Mesenchymal stem cell (in vitro differentiated cells and primary cell): ENCODE results near the gene RPS16.
A peak's percentile ranks its signal among the peaks of the same experiment; 100 is the strongest.

ENCODE experiments used
- DNase-seq: peaks from one replicate; pipeline ENCODE4 v3.0.0-alpha.2; 2013
- H2AFZ ChIP-seq: one replicate; pipeline ENCODE4 v1.6.1; 2013; ENCODE audit warnings: low read depth, mild to moderate bottlenecking, control low read depth, inconsistent platforms, low read length, moderate library complexity
- H2AK5ac ChIP-seq: 2 replicates; pipeline ENCODE4 v1.6.1; 2013; ENCODE audit warnings: low read length, moderate library complexity, mild to moderate bottlenecking, inconsistent platforms; ENCODE audit not compliant: severe bottlenecking
- H2BK120ac ChIP-seq: one replicate; pipeline ENCODE4 v1.6.1; 2013; ENCODE audit warnings: low read depth, mild to moderate bottlenecking, inconsistent platforms, low read length, moderate library complexity
- H2BK12ac ChIP-seq, 2 experiments: one replicate each; pipeline ENCODE4 v1.6.1; 2013; ENCODE audit warnings: inconsistent platforms in 2 of 2, low read length in 2 of 2, mild to moderate bottlenecking in 2 of 2, moderate library complexity in 2 of 2, control low read depth in 1 of 2
- H2BK15ac ChIP-seq: one replicate; pipeline ENCODE4 v1.6.1; 2013; ENCODE audit warnings: mild to moderate bottlenecking, low read depth, inconsistent platforms; ENCODE audit not compliant: poor library complexity, severe bottlenecking
- H2BK5ac ChIP-seq: 2 replicates; pipeline ENCODE4 v1.6.1; 2013; ENCODE audit warnings: low read depth, mild to moderate bottlenecking, low read length, control low read depth, inconsistent platforms; ENCODE audit not compliant: poor library complexity, severe bottlenecking
- H3K14ac ChIP-seq, 2 experiments: one replicate each; pipeline ENCODE4 v1.6.1; 2013; ENCODE audit warnings: inconsistent platforms in 2 of 2, low read length in 2 of 2, control low read depth in 1 of 2, mild to moderate bottlenecking in 1 of 2, moderate library complexity in 1 of 2
- H3K18ac ChIP-seq, 2 experiments: one replicate each; pipeline ENCODE4 v1.6.1; 2013; ENCODE audit warnings: inconsistent platforms in 2 of 2, low read length in 2 of 2, control low read depth in 1 of 2, low read depth in 1 of 2, mild to moderate bottlenecking in 1 of 2
- H3K23ac ChIP-seq, 2 experiments: one replicate each; pipeline ENCODE4 v1.6.1; 2013; ENCODE audit warnings: inconsistent platforms in 2 of 2, low read length in 2 of 2, mild to moderate bottlenecking in 2 of 2, moderate library complexity in 2 of 2, control low read depth in 1 of 2
- H3K27ac ChIP-seq: 2 replicates; pipeline ENCODE4 v1.5.1; 2013; ENCODE audit warnings: mild to moderate bottlenecking, moderate library complexity, low read length, control low read depth, inconsistent platforms; ENCODE audit not compliant: poor library complexity, severe bottlenecking
- H3K27me3 ChIP-seq, 2 experiments: 2 replicates each; pipeline versions ENCODE4 v1.6.1 to v1.7.0; 2013; ENCODE audit warnings: low read length in 2 of 2, mild to moderate bottlenecking in 2 of 2, moderate library complexity in 2 of 2, control low read depth in 1 of 2, inconsistent platforms in 1 of 2; ENCODE audit not compliant: control insufficient read depth in 1 of 2, insufficient read depth in 1 of 2
- H3K36me3 ChIP-seq, 2 experiments: 2 replicates each; pipeline versions ENCODE4 v1.6.1 to v1.7.0; 2013; ENCODE audit warnings: low read length in 2 of 2, control low read depth in 1 of 2, inconsistent platforms in 1 of 2, low read depth in 1 of 2, mild to moderate bottlenecking in 1 of 2; ENCODE audit not compliant: insufficient read depth in 2 of 2, control insufficient read depth in 1 of 2
- H3K4ac ChIP-seq, 2 experiments: one replicate each; pipeline ENCODE4 v1.6.1; 2013; ENCODE audit warnings: inconsistent platforms in 2 of 2, low read length in 2 of 2, mild to moderate bottlenecking in 2 of 2, moderate library complexity in 2 of 2, control low read depth in 1 of 2, low read depth in 1 of 2
- H3K4me1 ChIP-seq: 2 replicates; pipeline ENCODE4 v1.6.1; 2013; ENCODE audit warnings: low read depth, low read length, control low read depth; ENCODE audit not compliant: control insufficient read depth, insufficient read depth
- H3K4me2 ChIP-seq: 2 replicates; pipeline ENCODE4 v1.6.1; 2013; ENCODE audit warnings: low read length, mild to moderate bottlenecking, inconsistent platforms; ENCODE audit not compliant: poor library complexity, severe bottlenecking
- H3K4me3 ChIP-seq, 2 experiments: 2 replicates each; pipeline versions ENCODE4 v1.5.1 to v1.7.0; 2013; ENCODE audit warnings: low read length in 2 of 2, mild to moderate bottlenecking in 2 of 2, control low read depth in 1 of 2, low read depth in 1 of 2; ENCODE audit not compliant: insufficient read depth in 1 of 2
- H3K79me1 ChIP-seq: replicated peaks from 2 replicates; pipeline ENCODE4 v1.6.1; 2013; ENCODE audit warnings: mild to moderate bottlenecking, control low read depth, low read length, inconsistent platforms; ENCODE audit not compliant: poor library complexity, severe bottlenecking
- H3K9ac ChIP-seq: 2 replicates; pipeline ENCODE4 v1.7.0; 2013; ENCODE audit warnings: mild to moderate bottlenecking, low read length, moderate library complexity
- H3K9me3 ChIP-seq: 2 replicates; pipeline ENCODE4 v1.7.0; 2013; ENCODE audit warnings: mild to moderate bottlenecking, low read length; ENCODE audit not compliant: control insufficient read depth
- H4K8ac ChIP-seq: one replicate; pipeline ENCODE4 v1.6.1; 2013; ENCODE audit warnings: inconsistent platforms, mild to moderate bottlenecking, low read length, moderate library complexity
- H4K91ac ChIP-seq: one replicate; pipeline ENCODE4 v1.6.1; 2013; ENCODE audit warnings: mild to moderate bottlenecking, low read length, inconsistent platforms
- WGBS: methylation state at CpG from one replicate; pipeline ENCODE4 v1.1.7; 2013; ENCODE audit warnings: mixed read lengths; 5-methylcytosine and 5-hydroxymethylcytosine counted together

RPS16 gene

GRCh38 chr19:39422020-39422419, 13.7 kb downstream of the RPS16 start:
- Histone ChIP-seq H2BK15ac (no peak overlapping the region), H2BK12ac (no peak overlapping the region), H2BK5ac (no peak overlapping the region), H3K27ac (no peak overlapping the region), H3K36me3 (peaks cover 38 to 89% of the 10 kb centered on the region in 2 experiments), H2AK5ac (no peak overlapping the region), H3K27me3 (no peaks in the 10 kb centered on the region), H3K4me1 (peaks cover 5% of the 10 kb centered on the region), H3K18ac (no peak overlapping the region), H3K14ac (no peak overlapping the region), H3K4ac (no peak overlapping the region), H3K4me2 (no peak overlapping the region), H3K4me3 (no peak overlapping the region), H3K79me1 (peaks cover 38% of the 10 kb centered on the region), H2BK120ac (no peak overlapping the region), H2AFZ (no peak overlapping the region), H4K8ac (no peak overlapping the region), H4K91ac (no peak overlapping the region), H3K9me3 (no peaks in the 10 kb centered on the region), H3K9ac (no peak overlapping the region), H3K23ac (no peak overlapping the region)
- DNase-seq = peak; percentile 28
- WGBS = 96% methylated on average over 5 of the region's 5 CpGs

GRCh38 chr19:39420769-39421168, 15.0 kb downstream of the RPS16 start:
- no peak overlapping the region for H2AK5ac ChIP-seq
- H3K18ac ChIP-seq = no peak overlapping the region
- H2AFZ ChIP-seq = no peak overlapping the region
- no peak overlapping the region for H3K4ac ChIP-seq
- H3K27me3 ChIP-seq = no peaks in the 10 kb centered on the region
- no peak overlapping the region for H2BK15ac ChIP-seq
- 96% methylated on average over 9 of the region's 15 CpGs for WGBS
- H2BK12ac ChIP-seq = no peak overlapping the region
- peaks cover 38 to 96% of the 10 kb centered on the region in 2 experiments for H3K36me3 ChIP-seq
- H3K4me1 ChIP-seq = peaks cover 16% of the 10 kb centered on the region
- H3K4me2 ChIP-seq = no peak overlapping the region
- H3K9ac ChIP-seq = no peak overlapping the region
- no peak overlapping the region for H4K91ac ChIP-seq
- no peak overlapping the region for H3K23ac ChIP-seq
- no peak overlapping the region for H4K8ac ChIP-seq
- no peaks in the 10 kb centered on the region for H3K9me3 ChIP-seq
- H3K4me3 ChIP-seq = no peak overlapping the region
- H3K14ac ChIP-seq = no peak overlapping the region
- no peak overlapping the region for H3K27ac ChIP-seq
- H2BK120ac ChIP-seq = no peak overlapping the region
- H2BK5ac ChIP-seq = no peak overlapping the region
- peaks cover 43% of the 10 kb centered on the region for H3K79me1 ChIP-seq
- DNase-seq = peak; percentile 18

GRCh38 chr19:39419003-39419402, 16.7 kb downstream of the RPS16 start:
- H3K4ac ChIP-seq = no peak overlapping the region
- H3K4me2 ChIP-seq = no peak overlapping the region
- H3K36me3 ChIP-seq = peaks cover 31 to 87% of the 10 kb centered on the region in 2 experiments
- 80% methylated on average over 7 of the region's 9 CpGs for WGBS
- no peak overlapping the region for H2BK120ac ChIP-seq
- no peak overlapping the region for H3K27ac ChIP-seq
- H3K4me1 ChIP-seq = peaks cover 28% of the 10 kb centered on the region
- H3K27me3 ChIP-seq = no peaks in the 10 kb centered on the region
- no peak overlapping the region for H3K23ac ChIP-seq
- H3K79me1 ChIP-seq = peaks cover 32% of the 10 kb centered on the region
- H3K14ac ChIP-seq = no peak overlapping the region
- H4K8ac ChIP-seq = no peak overlapping the region
- H2BK15ac ChIP-seq = no peak overlapping the region
- H3K9ac ChIP-seq = no peak overlapping the region
- H3K18ac ChIP-seq = no peak overlapping the region
- peak; percentile 21 for DNase-seq
- H2BK5ac ChIP-seq = no peak overlapping the region
- H2AK5ac ChIP-seq = no peak overlapping the region
- no peaks in the 10 kb centered on the region for H3K9me3 ChIP-seq
- no peak overlapping the region for H3K4me3 ChIP-seq
- no peak overlapping the region for H2AFZ ChIP-seq
- no peak overlapping the region for H4K91ac ChIP-seq
- no peak overlapping the region for H2BK12ac ChIP-seq

GRCh38 chr19:39417463-39418181, 18.1 kb downstream of the RPS16 start:
- Histone ChIP-seq H3K18ac (no peak overlapping the region), H3K9me3 (no peaks in the 10 kb centered on the region), H4K8ac (no peak overlapping the region), H3K9ac (no peak overlapping the region), H2AFZ (no peak overlapping the region), H3K36me3 (peaks cover 21 to 73% of the 10 kb centered on the region in 2 experiments), H3K27ac (no peak overlapping the region), H4K91ac (no peak overlapping the region), H3K27me3 (no peaks in the 10 kb centered on the region), H3K23ac (no peak overlapping the region), H3K4me1 (peaks cover 28% of the 10 kb centered on the region), H2BK15ac (no peak overlapping the region), H3K4ac (no peak overlapping the region), H3K4me2 (no peak overlapping the region), H2BK12ac (peak overlapping the region in 1 of 2 experiments; percentile 45), H3K79me1 (peaks cover 26% of the 10 kb centered on the region), H3K4me3 (no peak overlapping the region), H2BK5ac (no peak overlapping the region), H3K14ac (no peak overlapping the region), H2AK5ac (no peak overlapping the region), H2BK120ac (no peak overlapping the region)
- no peak for DNase-seq
- WGBS = 93% methylated on average over 24 of the region's 30 CpGs
